GM20431 (cell line): Measurements from ENCODE around the gene RPE65.
"Not testable (repeated sequence)": the region's sequence is repeated elsewhere in the genome, so short reads cannot be mapped to it uniquely, and the experiment has no call there.

ENCODE experiments used
- in situ Hi-C: fragments of 300-500 bp; cut with MseI, MboI; formaldehyde crosslinking; loops from one replicate; pipeline ENCODE4 v1.15.0; 2020; ENCODE audit warnings: low sequenced_read_pairs; ENCODE audit not compliant: unreplicated experiment

The RPE65 gene

DNA sequence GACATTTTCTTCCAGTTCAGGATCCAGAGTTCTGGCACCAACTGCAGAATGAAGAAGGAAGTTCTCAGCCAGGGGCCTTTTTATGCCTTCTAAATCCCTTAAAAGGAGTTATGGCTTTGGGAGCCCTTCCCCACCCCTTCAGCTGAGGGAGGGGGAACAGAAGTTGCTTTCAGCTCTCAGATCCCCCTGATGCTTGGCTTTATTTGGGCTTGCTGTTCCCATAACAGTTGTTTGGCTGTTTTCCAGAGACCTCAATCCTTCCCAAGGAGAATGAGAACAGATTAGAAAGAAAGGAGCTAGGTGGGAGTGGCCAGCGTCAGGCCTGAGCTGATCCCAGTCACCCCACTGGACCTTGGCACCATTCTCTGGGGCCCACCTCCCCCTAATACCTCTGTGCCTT lies at the start of gene RPE65:
RPE65 (minus strand) TSS at position 54 of the 400 bp plus-strand sequence; CDS start at position 5, 49 bp downstream.
- in situ Hi-C loops = no loop called here

DNA sequence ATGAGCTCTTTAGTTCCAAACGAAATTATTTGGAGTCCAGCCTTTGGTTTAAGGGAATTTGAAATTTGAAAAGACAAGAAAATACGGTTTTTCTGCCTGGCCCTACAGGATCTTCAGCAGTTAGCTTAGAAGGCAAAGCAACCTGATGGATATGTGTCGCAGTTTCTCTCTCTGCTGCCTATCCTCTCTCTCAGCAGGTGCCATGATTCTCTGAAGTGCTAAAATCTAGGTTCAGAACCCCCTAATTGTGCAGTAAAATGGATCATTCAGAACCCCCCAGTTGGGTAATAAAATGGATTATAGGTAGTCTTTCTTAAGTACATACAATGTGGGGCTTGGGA lies 47.6 kb upstream of the RPE65 start:
- in situ Hi-C loops = no loop called here

DNA sequence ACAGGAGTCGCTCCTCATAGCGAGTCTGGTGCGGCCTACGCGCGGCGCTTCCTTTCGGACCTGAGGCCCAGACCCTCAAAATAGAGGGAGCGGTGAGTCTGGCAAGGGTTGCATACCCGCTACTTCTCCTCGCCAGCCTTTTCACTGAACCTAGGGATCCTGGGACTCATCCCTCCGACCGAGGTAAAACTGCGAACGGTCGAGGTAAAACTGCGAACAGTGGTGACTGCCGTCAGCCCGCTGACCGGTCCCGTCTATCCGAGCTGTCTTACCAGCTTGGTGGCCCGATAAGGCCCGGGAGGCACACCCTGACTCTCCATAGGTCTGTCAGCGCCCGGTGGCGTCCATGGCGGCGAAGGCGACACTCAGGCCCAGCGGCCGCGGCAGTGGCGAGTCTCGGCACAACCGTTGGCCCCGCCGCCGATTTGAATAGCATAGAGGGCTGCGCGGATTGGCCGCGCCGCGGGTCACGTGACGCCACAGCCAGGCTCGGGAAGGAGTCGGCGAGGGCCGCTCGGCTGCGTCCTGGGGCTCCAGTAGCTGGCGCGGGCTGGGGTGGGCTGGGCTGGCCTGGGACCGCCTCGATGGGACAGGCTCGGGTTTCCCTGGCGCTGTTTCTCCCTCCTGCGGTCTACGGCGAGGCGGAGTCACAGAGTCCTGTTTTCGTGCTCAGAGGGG lies 47.1 kb upstream of the RPE65 start, which contains the start of gene DEPDC1:
DEPDC1 (minus strand) TSS at position 403 of the 678 bp plus-strand sequence; CDS start at position 320, 83 bp downstream.
- in situ Hi-C loops = no loop called here

DNA sequence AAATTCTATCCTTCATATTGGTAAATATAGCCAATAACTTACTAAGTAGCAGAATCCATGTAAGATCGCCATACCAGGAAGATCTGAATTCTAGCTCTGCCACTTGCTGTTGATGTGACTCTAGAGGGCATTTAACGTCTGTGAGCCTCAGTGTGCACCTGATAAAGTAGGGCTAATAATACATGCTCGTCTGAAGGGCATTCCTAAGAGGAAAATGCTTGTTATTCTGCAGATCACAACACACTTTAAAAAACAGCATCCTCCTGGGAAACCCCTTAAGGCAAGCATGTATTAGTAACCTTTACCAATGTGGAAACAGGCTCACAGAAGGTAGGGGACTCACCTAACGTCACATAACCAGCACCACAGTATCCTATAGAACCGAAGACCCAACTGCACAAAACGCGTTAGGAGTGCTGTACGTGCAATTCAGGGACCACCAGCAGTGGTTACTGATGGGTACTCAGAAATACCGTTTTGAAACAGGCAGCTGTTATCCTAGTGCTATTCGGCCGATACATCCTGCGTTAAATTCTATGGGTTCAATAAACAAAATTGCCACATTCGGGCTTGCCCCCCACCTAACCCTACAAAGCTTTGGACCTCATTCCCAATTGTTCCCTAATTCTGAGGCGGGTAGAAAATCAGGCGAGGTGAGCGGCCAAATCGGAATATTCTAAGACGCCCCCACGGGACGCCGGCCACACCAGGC lies 46.4 kb upstream of the RPE65 start:
- in situ Hi-C loops = no loop called here

DNA sequence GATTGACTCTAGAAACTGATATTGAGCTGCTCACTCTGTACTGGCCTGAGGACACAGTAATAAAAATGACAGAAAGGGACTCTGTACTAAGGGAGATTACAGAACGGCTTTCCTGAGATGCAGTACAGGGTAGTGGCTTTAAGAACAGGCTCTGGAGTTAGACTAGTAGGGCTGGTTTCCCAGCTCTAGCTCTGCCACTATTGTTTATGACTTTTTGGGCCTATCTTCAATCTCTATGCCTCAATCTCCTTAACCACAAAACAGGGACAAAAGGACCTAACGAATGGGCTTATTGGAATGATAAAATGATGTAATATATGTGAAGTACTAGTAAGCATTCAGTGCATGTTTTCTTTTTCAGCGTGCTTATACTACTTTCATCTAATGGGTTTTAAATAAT lies 45.8 kb upstream of the RPE65 start:
- in situ Hi-C loops = no loop called here

DNA sequence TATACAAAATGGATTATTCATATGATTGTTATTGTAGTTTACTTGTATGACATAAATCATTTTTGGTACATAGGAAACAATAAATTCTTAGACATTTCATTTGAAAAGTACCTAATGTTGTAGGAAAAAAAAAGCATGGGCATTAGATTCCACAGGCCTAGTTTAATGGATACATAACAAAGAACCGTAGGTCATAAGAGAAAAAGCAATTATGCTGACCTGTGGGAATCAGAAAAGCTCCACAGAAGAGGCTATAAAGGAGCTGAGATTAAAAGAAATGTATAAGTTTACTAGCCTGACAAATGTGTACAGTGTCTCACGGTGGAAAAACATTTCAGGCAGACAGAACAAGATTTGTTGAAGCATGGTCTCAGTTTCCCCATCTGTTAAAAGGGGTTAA lies 43.4 kb upstream of the RPE65 start:
- in situ Hi-C loops = no loop called here

DNA sequence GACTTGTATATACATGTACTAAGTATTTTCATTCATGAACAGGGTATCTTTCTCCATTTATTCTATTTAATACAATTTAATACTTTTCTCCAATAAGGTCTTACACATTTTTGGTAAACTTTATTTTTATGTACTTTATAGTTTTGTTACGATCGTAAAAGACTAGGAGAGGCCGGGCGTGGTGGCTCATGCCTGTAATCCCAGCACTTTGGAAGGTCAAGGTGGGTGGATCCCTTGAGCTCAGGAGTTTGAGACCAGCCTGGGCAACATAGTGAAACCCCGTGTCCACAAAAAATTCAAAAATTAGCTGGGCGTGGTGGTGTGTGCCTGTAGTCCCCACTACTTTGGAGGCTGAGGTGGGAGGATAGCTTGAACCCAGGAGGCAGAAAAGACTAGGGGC lies 42.5 kb upstream of the RPE65 start:
- in situ Hi-C loops = not testable (repeated sequence)

DNA sequence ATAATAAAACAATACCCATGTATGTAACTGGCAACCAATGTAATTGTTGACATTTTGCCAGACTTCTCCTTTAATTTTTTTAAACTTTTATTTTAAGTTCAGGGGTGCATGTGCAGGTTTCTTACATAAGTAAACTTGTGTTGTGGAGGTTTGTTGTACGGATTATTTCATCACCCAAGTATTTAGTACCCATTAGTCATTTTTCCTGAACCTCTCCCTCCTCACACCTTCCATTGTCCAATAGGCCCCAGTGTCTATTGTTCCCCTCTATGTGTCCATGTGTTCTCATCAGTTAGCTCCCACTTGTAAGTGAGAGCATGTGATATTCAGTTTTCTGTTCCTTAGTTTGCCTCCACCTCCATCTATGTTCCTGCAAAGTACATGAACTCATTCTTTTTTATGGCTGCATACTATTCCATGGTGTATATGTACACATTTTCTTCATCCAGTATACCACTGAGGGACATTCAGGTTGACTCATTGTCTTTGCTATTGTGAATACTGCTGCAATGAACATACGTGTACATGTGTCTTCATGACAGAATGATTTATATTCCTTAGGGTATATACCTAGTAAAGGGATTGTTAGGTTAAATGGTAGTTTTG lies 40.4 kb upstream of the RPE65 start:
- in situ Hi-C loops = no loop called here

DNA sequence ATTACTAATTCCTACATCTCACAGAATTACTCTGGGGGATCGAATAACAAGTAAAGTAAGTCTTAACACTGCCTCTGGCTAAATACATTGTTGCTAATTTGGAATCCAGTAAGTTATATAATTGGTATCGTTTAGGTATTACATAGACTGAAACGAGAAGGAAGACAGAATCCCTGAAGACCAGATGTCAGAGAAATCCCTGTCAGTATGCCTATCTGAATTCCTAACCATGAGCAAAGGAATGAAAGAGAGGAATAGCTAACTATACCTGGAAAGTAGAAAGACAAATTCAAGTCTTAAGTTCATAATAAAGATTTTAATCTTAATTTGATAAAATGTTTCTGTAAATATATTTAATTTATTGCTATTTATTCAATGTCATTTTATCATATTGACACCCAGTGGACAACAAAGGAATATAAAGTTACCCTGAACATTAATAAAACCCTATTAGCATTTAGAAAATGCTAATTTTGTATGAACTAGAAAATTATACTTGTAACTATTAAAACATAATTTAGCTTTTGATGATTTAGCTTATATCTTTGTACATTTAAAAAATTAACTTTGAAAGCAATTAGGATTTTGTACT lies 35.8 kb upstream of the RPE65 start:
- in situ Hi-C loops = no loop called here

DNA sequence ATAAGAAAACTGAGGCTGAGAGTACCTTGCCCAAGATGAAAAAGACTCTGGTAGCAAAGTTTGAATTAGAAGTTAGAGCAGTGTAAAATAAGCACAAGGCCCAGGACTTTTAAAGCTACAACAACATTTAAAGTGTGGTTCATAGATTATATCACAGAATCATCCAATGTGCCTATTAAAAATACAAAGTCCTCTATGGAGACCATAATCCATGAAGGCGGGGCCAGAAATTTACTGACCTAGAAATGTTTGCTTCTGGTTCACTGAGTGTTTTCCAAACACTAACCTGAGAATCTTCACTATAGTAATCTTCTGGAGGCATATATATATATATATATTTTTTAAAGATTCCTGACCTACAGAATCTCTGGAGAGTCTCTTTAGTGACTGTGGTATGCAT lies 34.9 kb upstream of the RPE65 start:
- in situ Hi-C loops = no loop called here

DNA sequence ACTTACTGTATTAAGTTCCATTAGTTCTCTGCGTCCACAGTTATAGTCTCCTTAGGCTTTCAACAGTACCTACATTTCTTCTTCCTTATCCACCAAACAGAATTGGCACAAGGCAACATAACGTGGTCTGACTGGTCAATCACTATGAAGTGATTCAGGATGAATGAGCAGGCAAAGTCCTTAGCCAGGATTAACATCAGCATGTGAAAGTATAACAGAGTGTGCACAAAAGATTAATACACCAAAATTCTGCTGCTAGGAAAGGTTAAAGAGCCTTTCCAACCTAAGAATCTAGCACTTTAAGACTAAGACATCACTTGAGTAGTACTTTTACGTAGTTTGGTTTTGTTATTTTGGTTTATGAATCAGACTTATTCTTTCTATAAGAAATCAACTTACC lies 31.3 kb upstream of the RPE65 start:
- in situ Hi-C loops = no loop called here

DNA sequence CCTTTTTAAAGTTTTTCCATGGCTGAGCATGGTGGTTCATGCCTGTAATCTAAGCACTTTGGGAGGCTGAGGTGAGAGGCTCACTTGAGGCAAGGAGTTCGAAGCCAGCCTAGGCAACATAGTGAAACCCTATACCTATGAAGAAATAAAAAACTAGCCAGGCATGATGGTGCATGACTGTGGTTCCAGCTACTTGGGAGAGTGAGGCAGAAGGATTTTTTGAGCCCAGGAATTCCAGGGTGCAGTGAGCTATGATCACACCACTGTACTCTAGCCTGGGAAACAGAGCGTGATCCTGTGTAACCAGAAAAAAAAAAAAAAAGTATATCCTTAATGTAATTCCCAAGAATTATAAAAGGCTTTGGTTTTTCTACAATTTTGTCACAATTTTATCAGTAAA lies 29.7 kb upstream of the RPE65 start:
- in situ Hi-C loops = no loop called here

DNA sequence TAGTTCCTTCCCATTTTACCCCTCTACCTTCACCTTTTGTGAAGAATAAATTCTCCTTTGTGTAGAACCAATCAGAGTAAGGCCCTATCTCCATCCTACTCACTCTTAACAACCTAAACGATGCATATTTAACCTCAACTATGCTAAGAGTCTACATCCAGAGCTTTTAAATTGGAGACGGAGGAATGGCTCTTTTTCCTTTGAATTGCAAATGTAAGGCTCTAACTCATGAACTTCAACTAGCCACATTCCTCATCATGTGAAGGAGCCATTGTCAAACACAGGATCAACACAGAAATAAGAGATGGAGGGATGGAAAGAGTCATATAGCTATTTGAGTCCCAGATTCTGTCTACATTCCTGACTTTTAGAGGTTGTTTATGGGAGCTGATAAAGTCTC lies 28.9 kb upstream of the RPE65 start:
- in situ Hi-C loops = no loop called here

DNA sequence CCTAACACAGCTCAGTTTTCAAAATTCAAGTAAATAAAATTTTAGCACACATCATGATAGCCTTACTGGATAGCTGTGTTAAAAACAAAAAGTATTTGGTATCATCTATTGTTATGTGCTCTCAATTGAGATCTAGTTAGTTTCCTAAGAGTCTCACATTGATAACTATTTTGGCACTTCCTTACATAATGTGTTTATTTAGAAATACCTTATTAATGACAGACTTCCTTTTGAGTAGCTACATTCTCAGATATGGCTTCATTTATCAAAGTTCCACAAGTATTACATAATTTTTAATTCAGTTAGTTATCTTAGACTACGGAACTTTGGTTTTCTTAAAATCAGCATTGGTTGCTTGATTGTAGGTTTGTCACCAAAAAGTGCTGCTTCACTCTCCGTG lies 26.9 kb upstream of the RPE65 start:
- in situ Hi-C loops = not testable (repeated sequence)

DNA sequence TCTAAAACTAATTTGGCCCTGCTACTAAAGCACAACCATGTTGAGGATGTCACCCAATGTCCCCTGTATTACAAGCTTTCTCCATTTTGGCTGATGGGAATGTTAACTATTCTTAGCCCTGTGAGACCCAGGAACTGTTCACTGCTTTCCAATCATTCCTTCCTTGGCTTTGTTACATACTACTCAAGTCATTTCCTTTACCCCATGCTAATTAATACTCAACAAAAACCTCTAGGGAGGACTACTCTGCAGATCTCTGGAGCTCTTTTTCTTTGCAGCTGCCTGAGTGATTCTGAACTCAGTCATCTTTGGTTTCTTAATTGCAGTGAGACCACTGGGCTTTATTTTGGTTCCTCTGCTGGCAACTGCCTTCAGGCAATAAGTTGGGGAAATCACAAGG lies 23.3 kb upstream of the RPE65 start:
- in situ Hi-C loops = no loop called here

DNA sequence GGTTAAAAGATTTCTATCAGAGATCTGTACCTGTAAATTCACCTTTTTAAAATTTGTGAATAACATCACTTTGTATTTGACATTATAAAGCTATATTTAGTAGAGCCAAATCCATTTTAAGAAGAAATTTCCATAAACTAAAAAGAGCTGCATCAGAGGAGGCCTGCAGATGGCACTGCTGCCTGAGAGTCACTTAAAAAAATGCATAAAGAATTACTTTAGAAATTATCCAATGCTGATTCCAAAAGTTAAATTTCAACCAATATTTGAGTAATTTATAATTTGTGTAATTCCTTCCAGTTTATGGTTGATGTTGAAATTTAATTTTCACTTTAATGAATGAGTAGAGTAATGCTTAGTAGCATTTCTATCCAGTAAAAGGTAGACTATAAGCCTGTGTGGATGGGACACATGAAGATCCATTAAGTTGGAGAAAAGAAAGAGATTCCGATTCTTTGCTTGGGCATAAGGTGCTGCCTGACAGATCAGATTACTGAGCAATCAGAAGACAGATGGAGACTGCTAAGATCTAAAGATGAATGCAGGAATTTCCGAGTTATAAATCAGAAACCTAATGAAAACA lies 20.7 kb upstream of the RPE65 start:
- in situ Hi-C loops = no loop called here

DNA sequence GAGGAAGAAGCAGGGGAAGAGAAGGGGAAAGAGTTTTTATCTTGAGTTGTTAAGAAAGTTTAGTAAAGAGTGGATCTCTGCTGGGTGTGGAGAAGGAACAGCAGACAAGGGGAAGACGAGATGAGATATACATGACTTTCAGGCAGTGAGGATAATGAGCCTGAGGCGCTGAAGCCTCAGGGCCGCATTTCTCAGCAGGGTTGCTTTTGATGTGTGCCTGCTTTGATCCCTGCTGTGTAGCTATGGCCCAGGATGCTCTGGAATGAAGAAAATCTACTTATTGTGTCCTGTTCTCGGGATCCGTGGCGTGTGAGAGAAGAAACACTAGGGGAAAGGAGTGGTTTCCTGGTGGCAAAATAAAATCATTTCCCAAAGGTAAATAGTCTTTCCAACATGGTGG lies 15.1 kb upstream of the RPE65 start:
- in situ Hi-C loops = no loop called here

DNA sequence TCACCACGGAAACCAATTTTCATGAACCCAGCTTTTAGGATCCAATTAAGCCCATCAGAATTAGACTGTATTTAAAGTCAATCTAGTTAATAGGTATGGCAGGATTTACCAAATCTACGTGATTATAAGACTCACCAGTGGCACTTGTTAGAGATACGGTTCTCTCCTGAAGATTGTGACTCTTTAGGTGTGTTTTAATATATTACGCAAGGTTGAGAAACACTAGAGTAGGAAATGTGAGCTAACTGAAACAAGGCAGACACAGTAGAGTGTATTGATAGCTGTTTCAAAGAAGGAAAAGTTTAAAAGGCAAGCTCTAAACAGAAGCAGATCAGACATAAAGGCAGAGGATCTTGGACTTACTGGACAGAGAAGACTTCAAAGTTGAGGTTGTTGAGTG lies 11.2 kb upstream of the RPE65 start:
- in situ Hi-C loops = no loop called here

DNA sequence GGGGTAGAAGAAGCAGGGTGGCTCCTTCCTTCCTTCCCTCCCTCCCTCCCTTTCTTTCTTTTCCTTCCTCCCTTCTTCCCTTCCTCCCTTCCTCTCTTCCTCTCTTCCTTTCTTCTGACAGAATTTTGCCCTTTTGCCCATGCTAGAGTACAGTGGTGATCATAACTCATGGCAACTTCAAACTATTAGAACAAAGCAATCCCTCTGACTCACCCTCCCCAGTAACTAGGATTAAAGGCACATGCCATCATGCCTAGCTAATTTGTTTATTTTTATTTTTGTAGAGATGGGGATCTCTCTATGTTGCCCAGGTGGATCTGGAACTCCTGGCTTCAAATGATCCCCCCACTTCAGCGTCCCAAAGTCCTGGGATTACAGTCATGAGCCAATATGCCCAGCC lies 10.0 kb upstream of the RPE65 start:
- in situ Hi-C loops = no loop called here

DNA sequence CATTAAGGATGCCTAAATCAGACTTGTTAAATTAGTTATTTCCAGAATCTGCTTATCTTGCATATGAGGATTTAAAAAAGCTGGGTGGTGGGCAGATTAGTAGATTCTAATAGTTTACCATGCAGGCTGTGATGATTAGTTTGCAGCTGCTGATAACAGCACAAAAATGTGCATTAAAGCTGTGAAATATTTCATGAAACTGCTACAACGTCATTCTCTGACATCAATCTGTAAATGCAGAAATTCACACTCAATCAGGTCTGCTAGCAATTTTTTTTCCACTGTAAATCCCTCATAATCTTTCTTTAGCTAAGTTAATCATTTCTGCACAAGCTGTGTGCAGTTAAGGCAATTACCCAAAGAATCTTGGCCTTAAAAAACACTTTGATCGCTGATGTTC lies 9.3 kb upstream of the RPE65 start:
- in situ Hi-C loops = no loop called here

DNA sequence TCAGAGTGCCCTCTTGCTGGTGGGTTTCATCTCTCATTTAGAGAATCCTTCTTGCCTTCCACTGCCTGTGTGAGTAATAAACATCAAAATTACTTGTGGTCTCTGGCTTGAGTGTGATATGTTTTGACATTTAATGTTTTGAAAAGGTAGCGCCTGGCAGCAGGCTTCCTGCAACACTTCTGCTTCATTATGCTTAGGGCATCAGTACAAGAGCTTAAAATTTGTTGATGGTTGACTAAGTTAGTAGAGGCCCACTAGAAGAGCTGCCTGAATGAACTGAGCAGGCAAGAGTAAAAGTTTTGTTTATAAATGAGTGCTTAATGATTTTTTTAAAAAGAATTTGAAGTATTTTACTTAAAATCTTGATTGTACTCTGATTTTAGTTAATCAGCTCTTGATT lies 6.4 kb upstream of the RPE65 start:
- in situ Hi-C loops = no loop called here
